GM21619 (cell line): ENCODE data around the gene MYL9.
A peak's percentile ranks its signal among the peaks of the same experiment; 100 is the strongest.
"Not testable (repeated sequence)": the region's sequence is repeated elsewhere in the genome, so short reads cannot be mapped to it uniquely, and the experiment has no call there.

Experiments
- ATAC-seq: cut with Tn5 transposase; IDR thresholded peaks from one replicate; pipeline ENCODE4 v1.9.1; 2021; ENCODE audit not compliant: unreplicated experiment

MYL9 gene

DNA sequence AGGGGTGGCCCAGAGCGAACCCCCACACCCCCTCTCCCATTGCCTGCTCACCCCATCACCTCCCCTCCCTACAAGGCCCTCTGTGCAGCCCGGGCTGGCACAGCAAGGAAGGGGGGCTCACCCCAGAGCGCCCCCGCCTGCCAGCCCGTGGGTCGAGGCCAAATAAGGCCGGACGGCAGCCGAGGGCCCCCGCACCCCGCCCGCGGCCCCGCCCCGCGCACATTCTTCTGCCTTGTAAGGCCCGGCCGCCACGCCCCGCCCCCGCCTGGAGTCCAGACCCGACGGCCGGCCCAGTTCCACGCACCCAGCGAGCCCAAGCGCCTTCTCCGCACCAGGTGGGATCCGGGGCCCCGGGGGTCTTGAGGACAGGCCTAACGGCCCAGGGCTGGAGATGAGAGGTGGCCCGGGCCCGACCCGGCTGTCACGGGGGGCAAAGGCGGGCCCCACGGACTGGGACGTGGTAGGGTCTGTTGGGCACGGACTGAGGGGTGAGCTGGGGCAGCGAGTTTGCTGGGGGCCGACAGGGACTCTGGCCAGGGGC, at the start of gene MYL9:
MYL9 (plus strand) TSS at position 293 of the 541 bp plus-strand sequence. CDS start 3,366 bp downstream, outside the sequence.
- ATAC-seq: no peak

DNA sequence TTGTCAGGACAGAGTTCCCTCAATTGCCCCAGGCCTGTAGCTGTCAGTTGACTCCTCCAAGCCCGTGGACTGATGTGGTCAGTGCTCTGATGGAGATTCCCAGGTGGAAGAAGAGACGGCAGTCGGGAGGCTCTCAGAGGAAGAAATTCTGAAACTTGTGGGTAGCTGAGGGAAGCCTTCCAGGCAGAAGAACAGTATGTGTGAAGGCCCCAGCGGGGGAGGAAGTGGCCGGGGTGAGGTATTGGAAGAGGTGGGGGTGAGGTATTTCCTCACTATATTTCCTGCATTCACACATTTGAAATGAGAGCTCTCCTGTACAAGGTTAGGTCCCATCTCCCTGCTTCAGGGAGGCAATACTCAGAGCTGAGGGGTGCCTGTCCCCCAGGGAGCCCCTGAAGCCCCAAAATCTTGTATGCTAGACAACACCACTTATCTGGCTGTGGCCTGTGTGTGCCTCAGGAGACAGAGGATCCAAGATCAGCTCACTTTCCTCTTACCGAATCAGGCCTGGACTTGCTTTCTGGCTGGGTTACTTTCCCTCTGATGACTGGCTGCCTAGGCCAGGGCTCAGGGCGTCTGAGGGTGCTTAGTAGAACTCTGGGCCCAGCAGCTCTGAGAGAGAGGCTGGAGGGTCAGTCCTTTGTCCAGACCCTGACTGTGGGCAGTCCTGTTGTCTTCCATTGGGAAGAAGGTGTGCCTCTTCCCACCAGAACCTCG, 49.3 kb upstream of the MYL9 start:
- peak; percentile 59 for ATAC-seq

DNA sequence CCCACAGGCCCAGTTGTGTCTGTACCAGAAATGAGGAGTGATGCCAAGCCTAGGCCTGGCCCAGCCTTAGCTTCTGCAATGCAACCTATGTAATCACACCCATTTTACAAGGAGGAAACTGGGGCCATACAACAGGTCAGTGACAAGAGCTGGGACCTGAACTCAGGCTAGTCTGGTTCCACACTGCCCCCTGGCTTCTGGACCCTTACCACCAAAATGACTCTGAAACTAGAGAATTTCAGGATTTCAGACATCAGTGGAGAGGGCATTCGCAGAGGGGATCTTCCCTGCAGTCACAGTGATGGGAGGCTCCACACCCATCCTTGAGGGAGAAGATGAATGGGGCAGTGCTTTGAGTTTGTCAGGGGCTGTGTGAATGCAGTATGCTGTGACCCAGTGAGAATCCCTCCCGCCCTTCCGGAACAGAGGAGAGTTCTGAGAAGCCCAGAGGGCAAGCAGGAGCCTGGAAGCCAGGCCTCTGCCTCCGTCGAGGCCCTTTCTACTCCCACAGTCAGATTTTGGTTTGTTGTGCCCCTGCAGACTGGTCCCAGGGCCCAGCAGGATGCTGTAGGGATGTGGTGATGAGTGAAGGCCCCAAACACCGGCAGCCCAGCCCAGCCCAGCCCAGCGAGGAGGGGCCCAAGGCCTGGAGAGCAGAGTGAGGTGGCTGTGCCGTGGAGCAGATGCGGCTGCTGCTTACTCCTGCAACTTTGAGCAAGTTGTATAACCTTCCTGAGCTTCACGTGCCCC, 48.1 kb upstream of the MYL9 start:
- ATAC-seq: no peak

GRCh38 chr20:36493801-36494114, 47.6 kb upstream of the MYL9 start:
- no peak for ATAC-seq

GRCh38 chr20:36496707-36497669, 44.3 kb upstream of the MYL9 start:
- no peak for ATAC-seq

DNA sequence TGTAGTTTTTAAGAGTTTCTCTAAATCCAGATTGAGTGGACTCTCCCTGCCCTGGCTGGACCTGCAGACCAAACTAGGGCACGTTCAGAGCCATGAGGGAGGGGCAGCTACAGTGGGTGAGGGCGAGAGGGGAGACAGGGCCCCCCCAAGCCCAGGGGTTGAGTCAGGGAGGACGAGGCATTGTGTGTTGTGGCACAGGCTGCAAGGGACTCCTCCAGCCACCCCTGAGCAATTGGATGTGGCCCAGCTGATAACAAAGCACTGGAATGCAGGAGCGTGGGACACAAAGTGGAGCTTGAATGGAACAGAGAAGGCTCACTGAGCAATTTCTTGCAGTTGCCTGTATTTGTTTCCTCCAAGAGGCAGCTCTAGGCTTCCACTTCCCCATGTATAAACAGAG, 43.5 kb upstream of the MYL9 start:
- ATAC-seq: no peak

DNA sequence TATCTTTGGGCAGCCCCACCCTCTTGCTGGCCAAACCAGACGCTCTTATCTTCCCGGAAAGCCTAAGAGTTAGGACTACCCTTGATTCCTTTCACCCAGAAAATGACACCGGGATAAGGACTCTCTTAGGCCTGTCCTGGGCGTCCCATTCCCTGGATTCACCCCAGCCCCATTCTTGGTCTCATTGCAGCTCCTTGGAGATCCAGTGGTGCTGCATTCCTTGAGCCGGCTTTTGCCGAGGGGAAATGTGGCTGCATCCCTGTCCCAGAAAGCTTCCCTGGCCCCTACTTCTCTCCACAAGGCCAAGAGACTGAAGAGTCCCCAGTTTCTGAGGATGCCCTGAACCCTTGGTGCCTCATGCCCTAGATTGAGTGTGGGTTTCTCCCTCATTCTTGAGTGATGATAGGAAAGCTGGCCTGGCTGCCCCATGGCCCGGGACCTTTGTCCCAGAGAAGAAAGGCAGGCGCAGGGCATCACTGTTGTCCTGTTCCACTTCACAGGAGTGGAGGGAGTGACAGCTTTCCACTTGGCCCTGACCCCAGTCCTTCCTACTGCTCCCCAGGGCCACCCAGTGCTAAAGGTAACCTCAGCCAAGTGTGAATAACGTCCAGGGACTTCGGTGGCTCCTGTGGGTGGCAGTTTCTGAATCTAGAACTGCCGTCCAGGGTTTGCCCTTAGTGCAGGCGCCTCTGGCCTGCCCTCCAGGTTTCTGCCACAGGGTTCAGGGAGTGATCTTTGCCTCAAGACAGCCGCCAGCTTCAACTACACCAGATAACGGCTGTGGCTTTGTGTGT, 42.7 kb upstream of the MYL9 start:
- ATAC-seq: no peak

GRCh38 chr20:36499211-36499610, 42.1 kb upstream of the MYL9 start:
- ATAC-seq: no peak

DNA sequence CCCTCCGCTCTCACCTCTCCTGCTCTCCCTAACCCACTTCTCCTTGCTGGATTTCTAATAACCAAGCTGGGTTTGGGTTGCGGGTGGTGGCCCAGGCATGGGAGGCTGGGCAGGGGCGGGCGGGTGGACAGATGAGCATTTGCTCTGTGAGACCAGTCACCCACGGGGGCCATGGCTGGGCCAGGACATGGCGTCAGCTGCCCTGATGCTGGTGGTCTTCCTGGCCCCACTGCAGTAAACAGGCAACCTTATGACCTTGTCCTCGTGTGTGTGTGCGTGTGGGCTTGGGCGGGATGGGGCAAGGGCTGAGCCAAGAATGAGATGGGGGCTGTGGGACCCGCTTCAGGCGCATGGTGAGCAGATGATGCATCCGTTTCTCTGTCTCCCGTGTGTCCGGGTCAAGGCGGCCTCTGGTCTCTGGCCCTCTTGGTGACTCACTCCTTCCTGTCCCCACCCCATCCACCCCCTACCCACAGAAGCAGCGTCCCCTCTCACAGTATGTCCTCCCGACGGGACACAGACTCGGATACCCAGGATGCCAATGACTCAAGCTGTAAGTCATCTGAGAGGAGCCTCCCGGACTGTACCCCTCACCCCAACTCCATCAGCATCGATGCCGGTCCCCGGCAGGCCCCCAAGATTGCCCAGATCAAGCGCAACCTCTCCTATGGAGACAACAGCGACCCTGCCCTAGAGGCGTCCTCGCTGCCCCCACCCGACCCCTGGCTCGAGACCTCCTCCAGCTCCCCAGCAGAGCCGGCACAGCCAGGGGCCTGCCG, 41.4 kb upstream of the MYL9 start:
- ATAC-seq: no peak

GRCh38 chr20:36501367-36502006, 39.8 kb upstream of the MYL9 start:
- no peak for ATAC-seq

DNA sequence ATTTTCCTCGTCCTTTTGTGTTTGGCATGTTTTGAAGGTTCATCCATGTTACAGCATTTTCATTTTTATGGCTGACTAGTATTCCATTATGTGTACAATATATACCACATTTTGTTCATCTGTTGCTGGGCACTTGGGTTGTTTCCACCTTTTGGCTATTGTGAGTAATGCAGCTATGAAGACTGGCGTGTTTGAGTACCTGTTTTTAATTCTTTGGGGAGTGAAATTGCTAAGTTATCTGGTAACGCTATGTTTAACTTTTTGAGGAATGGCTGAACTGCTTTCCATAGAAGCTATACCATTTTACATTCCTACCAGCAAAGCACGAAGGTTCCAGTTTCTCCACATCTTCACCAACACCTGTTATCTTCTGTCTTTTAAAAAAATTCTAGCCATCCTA, 37.0 kb upstream of the MYL9 start:
- ATAC-seq: no peak

GRCh38 chr20:36506253-36506652, 35.1 kb upstream of the MYL9 start:
- ATAC-seq: no peak

- ATAC-seq: no peak
Observed at GRCh38 chr20:36507746-36508145, 33.6 kb upstream of the MYL9 start.

DNA sequence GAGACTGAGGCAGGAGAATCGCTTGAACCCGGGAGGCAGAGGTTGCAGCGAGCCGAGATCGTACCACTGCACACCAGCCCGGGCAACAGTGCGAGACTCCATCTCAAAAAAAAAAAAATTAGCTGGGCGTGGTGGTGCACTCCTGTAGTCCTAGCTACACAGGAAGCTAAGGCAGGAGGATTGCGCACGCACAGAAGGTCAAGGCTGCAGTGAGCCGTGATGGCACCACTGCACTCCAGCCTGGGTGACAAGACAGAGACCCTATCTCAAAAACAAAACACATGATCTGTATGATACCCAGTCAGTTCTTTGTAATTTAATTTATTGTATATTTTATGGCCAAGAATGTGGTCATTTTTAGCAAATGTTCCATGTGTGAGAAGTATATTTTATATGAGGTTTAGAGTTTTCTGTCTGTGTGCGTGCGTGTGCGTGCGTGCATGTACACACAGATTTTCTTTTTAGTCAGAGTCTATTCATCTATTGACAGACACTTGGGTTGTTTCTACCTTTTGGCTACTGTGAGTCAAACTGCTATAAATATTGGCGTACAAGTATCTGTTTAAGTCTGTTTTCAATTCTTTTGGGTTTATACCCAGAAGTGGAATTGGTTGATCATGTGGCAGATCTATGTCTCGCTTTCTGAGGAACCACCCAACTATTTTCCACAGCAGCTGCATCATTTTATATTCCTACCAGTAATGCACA, 22.2 kb upstream of the MYL9 start:
- no peak for ATAC-seq

GRCh38 chr20:36519944-36520343, 21.4 kb upstream of the MYL9 start:
- no peak for ATAC-seq

DNA sequence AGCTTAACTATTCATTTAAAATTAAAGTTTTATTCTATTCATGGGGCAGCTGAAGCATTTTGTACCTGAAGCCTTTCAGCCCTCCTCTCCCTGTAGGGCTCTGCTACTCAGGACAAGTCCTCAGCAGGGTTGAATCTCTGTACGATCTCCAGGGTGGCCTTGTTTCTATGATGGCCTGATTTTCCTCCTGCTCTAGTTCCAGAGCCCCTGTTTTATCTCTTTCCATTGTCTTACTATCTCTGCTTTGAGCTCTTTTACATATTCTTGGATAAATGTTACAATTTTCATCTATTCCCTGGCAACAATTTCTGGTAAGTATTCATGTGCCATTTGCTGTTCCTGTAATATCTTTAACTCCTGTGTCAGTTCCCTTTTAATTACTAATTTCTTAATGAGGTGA, 19.8 kb upstream of the MYL9 start:
- no peak for ATAC-seq

- not testable (repeated sequence) for ATAC-seq
Observed at GRCh38 chr20:36522412-36522811, 18.9 kb upstream of the MYL9 start.

- no peak for ATAC-seq
Observed at GRCh38 chr20:36523341-36523740, 18.0 kb upstream of the MYL9 start.
